RCC 7860 (cell line): ENCODE data around the gene OR2T29.
"Not testable (repeated sequence)": the region's sequence is repeated elsewhere in the genome, so short reads cannot be mapped to it uniquely, and the experiment has no call there.

Experiments used
- DNase-seq: peaks from one replicate; pipeline ENCODE4 v3.0.0-alpha.2; 2015; ENCODE audit warnings: low spot score
- FAIRE-seq: peaks from 2 replicates; lab custom pipeline; 2012; peaks lifted over from hg19 to GRCh38; lab: Jason Lieb, UNC

Gene OR2T29

GRCh38 chr1:248562672-248563071, at the start of gene OR2T29:
TSS of gene OR2T29 (minus strand) at chr1:248562772. CDS start at chr1:248559491, 3,281 bp downstream.
- not testable (repeated sequence) for FAIRE-seq

GRCh38 chr1:248611883-248612414, 49.4 kb upstream of the OR2T29 start:
- FAIRE-seq (no peak), DNase-seq (no peak)

More at GRCh38 chr1:248562672-248563071, at the start of gene OR2T29:
- DNase-seq: not testable (repeated sequence)

- no peak for DNase-seq
- no peak for FAIRE-seq
These were observed 47.7 kb upstream of the OR2T29 start for GRCh38 chr1:248610301-248610700.

GRCh38 chr1:248599396-248599795, 36.8 kb upstream of the OR2T29 start:
- FAIRE-seq: no peak
- DNase-seq: no peak

- no peak for FAIRE-seq
These were observed 35.0 kb upstream of the OR2T29 start, which contains the start of gene OR2T10 for GRCh38 chr1:248597589-248597988. TSS of gene OR2T10 (minus strand) at chr1:248597700. CDS start at chr1:248593768, 3,932 bp downstream.

GRCh38 chr1:248596615-248597014, 34.0 kb upstream of the OR2T29 start:
- FAIRE-seq (no peak), DNase-seq (no peak)

More at GRCh38 chr1:248597589-248597988, 35.0 kb upstream of the OR2T29 start, which contains the start of gene OR2T10:
- DNase-seq: no peak

GRCh38 chr1:248593226-248593625, 30.7 kb upstream of the OR2T29 start:
- no peak for DNase-seq
- FAIRE-seq: no peak

GRCh38 chr1:248592655-248593054, 30.1 kb upstream of the OR2T29 start:
- DNase-seq (no peak), FAIRE-seq (no peak)

GRCh38 chr1:248590055-248590454, 27.5 kb upstream of the OR2T29 start:
- no peak for FAIRE-seq
- no peak for DNase-seq

- FAIRE-seq: no peak
- no peak for DNase-seq
These were observed 26.8 kb upstream of the OR2T29 start for GRCh38 chr1:248589334-248589733.

- DNase-seq: no peak
- FAIRE-seq: no peak
These were observed 22.7 kb upstream of the OR2T29 start for GRCh38 chr1:248585266-248585665.

- DNase-seq: no peak
- FAIRE-seq: no peak
These were observed 13.8 kb upstream of the OR2T29 start for GRCh38 chr1:248576260-248576980.

GRCh38 chr1:248574657-248575056, 12.1 kb upstream of the OR2T29 start, which contains the start of gene OR2T34:
TSS of gene OR2T34 (minus strand) at chr1:248574757. CDS start at chr1:248574757, 0 bp downstream.
- not testable (repeated sequence) for FAIRE-seq, DNase-seq

GRCh38 chr1:248573856-248574255, 11.3 kb upstream of the OR2T29 start:
- not testable (repeated sequence) for DNase-seq, FAIRE-seq

- DNase-seq, FAIRE-seq: not testable (repeated sequence)
These were observed 9.5 kb upstream of the OR2T29 start for GRCh38 chr1:248572049-248572448.

- FAIRE-seq, DNase-seq: not testable (repeated sequence)
These were observed 8.2 kb upstream of the OR2T29 start for GRCh38 chr1:248570811-248571210.

GRCh38 chr1:248569049-248569448, 6.5 kb upstream of the OR2T29 start:
- not testable (repeated sequence) for DNase-seq, FAIRE-seq

- FAIRE-seq, DNase-seq: not testable (repeated sequence)
These were observed 3.2 kb upstream of the OR2T29 start for GRCh38 chr1:248565530-248566373.

- not testable (repeated sequence) for DNase-seq, FAIRE-seq
These were observed 11.5 kb downstream of the OR2T29 start for GRCh38 chr1:248551027-248551426.

- DNase-seq, FAIRE-seq: not testable (repeated sequence)
These were observed 15.2 kb downstream of the OR2T29 start for GRCh38 chr1:248547383-248547782.

GRCh38 chr1:248537449-248537848, 25.1 kb downstream of the OR2T29 start:
- DNase-seq, FAIRE-seq: not testable (repeated sequence)
